HG03378 (cell line): ENCODE measurements around the gene PRODH2.
"Not testable (repeated sequence)": the region's sequence is repeated elsewhere in the genome, so short reads cannot be mapped to it uniquely, and the experiment has no call there.

ENCODE experiments used
- ATAC-seq: cut with Tn5 transposase; IDR thresholded peaks from one replicate; pipeline ENCODE4 v1.9.1; 2021; ENCODE audit warnings: mild to moderate bottlenecking, moderate library complexity; ENCODE audit not compliant: unreplicated experiment

Gene PRODH2

DNA sequence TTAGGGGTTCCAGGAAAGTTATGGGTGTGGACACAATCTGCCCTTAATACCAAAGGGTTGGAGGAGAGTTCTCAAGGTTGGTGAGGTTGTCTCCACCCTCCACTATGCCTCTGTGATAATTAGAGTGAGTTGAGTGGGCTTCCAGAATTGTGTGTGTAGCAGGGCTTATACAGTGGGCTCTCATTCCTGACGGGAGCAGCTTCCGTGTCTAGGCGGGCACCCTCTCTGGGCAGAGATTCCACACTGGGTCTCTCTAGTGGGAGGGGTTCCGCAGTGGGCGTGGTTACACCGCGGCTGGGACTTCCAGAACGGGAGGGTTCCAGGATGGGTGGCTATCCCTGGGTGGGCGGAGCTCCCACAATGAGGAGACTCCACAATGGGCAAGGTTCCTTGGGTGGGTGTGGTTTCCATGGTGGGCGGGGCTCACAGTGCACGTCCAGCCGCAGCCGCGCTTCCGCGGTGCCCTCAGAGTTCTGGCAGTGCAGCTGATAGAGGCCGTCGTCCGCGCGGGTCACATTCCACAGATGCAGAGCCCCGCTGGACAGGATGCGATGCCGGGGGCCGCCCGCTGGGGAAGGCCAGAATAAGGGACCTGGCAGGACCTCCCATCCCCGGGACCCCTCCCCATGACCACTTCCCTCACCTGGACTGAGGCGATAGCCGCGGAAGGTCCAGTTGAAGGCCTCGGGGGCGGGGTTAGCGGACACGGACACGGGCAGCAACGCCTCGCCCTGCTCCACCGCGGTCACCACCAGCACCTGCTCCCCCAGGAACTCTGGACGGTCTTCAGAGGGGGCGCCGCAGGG lies 31.2 kb upstream of the PRODH2 start:
- no peak for ATAC-seq

DNA sequence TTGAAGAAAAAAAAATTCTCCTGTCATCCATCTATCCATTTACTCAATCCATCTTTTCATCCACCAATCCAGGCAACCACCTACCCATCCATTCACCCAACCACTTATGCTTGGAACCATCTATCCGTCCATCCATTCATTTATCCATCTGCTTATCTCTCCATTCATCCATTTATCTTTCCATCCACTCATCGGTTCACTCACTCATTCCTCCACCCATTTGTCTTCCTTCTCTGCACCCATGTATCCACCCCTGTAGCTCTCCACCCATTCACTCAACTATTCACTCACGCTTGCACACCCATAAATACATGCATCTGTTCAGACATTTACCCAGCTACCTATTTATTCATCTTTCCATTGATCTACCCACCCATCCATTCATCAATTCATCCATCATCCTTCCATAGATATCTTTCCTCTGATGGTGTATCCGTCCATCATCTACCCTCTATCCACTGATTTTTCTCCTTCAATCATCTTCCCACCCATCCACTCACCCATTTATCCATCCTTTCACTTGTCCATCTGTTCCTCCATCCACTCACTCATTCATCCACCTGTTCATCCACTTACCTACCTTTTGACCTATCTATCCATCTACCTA lies 30.1 kb upstream of the PRODH2 start:
- no peak for ATAC-seq

DNA sequence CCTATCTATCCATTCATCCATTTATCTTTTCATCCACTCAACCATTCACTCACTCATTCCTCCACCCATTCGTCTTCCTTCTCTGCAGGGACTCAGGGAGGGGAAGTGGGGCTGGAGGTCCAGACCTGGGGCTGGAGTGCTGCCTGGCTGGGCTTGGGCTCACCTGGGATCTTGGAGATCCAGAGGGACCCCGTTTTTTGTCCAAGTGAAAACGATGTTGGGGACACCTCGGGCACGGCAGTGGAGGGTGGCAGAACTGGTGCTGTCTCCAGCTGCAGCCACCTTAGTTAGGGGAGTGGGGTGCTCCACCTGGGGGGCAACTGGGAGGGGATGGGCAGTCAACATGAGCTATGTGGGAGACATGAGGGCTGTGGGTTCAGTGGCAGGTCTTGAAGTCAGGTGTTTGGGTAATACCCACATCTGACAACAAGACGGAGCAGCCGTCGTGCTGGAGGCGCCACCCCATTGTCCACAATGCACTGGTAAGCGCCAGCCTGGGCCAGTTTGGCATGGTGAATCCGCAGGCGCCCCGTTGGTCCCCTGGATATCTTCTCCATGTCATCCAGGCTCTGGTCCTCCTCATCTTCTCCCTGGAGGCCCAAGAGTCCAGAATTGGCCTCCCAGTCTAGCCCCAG lies 29.4 kb upstream of the PRODH2 start:
- no peak for ATAC-seq

DNA sequence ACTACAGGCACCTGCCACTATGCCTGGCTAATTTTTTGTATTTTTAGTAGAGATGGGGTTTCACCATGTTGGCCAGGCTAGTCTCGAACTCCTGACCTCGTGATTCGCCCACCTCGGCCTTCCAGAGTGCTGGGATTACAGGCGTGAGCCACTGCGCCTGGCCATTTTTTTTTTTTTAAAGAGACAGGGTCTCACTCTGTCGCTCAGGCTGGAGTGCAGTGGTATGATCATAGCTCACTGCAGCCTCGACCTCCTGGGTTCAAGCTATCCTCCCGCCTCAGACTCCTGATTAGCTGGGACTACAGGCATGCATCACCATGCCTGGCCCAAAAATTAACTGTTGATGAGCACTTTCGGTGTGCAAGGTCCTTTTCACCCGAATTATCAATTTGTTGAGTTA lies 23.5 kb upstream of the PRODH2 start:
- ATAC-seq, result not testable (repeated sequence)

DNA sequence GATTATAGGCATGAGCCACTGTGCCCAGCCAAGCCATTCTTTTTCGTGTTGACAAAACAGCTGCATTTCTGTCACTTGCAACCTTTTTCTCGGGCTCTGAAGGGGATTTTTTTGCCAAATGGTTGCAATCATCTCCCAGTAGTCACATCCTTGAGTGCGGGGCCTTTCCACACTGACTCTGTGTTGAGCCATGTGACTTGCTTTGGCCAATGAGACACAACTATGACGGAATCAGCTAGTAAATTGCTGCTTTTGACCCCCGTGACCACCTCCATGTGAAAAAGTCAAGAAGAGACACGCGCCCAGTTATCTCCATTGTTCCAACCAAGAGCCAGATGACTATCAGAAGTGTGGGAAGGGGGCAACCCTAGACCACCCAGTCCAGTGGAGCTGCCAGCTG lies 21.3 kb upstream of the PRODH2 start:
- ATAC-seq, result no peak

DNA sequence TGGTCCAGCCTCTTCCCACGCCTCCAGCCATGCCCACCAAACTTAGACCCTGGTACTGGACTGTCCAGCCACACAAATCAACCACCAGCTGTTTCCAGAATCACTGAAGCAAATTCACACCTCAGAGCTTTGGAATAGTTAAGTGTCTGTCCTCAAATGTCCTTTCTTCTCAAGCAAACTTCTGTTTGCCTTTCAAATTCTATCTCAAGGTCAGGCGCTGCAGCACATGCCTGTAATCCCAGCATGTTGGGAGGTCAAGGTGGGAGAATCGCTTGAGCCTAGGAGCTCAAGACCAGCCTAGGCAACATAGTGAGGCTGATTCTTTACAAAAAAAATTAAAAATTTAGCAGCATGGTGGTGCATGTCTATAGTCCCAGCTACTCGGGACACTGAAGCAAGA lies 19.4 kb upstream of the PRODH2 start:
- no peak for ATAC-seq

DNA sequence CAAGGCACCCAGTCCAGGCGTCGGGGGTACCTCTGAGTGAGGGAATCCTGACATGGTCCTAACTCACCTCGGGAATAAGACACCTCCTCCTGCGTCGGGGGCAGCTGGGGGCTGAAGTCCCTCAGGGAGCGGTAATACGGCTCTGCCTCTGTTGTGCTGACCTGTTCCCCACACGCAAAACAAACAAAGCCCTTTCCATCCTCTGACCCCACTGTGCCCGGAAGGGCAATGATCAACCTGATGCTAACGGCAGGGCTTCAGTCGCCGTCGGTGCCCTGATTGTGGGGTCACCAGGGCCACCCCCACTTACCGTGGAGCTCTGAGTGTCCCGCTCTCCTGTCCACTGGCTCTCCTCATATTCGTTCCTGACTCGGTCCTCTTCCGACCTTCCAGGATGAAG lies 18.3 kb upstream of the PRODH2 start:
- ATAC-seq, result no peak

DNA sequence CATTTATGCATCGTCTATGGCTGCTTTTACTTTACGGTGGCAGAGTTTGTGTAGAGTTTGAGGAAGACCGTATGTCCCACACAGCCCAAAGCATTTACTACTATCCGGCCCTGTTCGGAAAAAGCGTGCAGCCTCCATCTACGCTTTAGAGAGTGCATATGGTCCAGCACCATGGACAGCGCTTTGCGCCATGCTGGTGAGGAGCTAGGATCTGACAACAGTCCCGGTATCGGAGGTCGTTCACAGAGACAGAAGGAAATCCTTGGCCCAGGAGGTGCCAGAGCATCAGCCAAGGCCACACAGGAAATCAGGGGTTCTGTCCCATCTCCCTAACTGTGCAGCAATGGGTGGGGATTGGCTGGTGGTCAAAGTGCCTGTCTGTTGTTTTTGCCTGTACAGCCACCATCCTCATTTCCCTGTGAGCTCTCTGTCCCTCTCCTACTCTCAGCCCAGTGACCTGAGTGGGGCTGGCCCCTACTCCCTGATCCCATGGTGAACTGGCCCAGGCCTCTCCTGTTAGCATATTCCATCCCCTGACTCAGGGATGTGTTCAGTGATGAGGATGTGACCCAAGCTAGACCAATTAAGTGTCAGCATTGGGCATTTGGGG lies 16.2 kb upstream of the PRODH2 start:
- no peak for ATAC-seq

DNA sequence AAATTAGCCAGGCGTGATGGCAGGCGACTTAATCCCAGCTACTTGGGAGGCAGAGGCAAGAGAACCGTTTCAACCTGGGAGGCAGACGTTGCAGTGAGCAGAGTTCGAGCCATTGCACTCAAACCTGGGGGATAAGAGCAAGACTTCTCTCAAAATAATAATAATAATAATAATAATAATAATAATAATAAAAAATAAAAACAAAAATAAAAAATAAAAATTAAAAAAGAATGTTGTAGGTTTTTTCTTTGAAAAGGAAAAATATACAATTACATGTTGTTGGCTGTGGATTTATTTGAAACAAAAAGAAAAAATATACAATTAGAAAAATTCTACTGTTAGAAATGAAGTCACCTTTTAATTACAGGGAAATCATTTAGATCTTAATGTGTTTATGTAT lies 11.5 kb upstream of the PRODH2 start:
- no peak for ATAC-seq

DNA sequence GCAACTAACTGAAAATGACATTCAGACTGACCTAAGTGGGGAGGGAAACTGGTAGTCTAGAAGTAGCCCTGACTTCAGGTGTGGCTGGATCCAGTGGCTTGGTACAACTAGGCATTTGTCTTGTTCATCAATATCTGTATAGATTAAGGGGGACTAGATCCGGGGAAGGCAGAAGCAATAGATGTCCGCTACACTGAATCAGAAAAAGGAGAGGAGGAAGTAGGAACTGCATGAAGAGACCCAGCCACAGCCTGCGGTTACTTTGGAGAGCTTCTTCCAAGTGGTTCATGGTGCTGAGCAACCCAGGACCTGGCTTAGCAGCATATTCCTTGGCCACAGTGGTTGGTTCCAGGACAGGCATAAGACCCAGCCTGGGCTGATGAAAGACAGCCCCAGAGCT lies 9.9 kb upstream of the PRODH2 start:
- ATAC-seq, result no peak

DNA sequence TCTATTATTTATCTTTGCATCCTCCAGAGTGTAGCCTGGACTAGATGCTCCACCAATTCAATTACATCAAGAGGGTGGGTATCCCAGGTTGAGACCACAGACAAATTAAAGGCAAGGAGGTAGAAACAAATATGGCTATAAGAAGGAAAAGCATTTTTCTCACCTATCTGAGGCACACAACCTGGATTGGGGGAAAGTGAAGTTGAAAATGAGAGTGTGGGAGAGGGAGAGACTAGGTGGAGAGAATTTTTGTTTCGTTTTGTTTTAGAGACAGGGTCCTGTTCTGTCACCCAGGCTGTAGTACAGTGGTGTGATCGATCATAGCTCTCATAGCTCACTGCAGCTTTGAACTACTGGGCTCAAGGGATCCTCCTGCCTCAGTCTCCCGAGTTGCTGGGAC lies 5.8 kb upstream of the PRODH2 start:
- no peak for ATAC-seq

DNA sequence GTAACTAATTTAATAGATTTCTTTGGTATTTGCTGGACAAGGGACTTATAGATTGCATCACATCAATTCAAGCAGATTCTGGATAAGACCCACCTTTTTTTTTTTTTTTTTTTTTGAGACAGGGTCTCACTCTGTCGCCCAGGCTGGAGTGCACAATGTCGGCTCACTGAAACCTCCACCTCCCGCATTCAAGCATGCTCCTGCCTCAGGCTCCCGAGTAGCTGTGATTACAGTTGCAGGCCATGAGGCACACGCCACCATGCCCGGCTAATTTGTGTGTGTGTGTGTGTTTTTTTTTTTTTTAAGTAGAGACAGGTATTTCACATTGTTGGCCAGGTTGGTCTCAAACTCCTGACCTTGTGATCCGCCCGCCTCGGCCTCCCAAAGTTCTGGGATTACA lies 4.2 kb upstream of the PRODH2 start:
- no peak for ATAC-seq

DNA sequence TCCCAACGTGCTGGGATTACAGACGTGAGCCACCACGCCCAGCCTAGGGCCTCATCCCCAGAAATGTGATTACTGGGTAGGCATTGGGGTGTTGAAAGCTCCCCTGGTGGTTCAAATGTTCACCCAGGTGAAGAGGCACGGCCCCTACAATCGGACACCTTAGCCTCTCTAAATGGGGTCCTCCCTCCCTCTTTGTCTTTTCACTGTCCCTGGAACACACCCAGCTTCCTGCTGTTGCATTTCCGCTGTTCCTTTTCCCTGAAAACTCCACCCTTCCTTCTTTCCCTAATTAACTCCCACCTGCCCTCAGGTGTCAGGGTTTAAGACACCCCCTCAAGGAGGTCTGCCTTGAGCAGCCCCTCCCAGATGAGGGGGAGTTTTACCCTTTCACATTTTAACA lies 3.6 kb upstream of the PRODH2 start:
- ATAC-seq, result no peak

DNA sequence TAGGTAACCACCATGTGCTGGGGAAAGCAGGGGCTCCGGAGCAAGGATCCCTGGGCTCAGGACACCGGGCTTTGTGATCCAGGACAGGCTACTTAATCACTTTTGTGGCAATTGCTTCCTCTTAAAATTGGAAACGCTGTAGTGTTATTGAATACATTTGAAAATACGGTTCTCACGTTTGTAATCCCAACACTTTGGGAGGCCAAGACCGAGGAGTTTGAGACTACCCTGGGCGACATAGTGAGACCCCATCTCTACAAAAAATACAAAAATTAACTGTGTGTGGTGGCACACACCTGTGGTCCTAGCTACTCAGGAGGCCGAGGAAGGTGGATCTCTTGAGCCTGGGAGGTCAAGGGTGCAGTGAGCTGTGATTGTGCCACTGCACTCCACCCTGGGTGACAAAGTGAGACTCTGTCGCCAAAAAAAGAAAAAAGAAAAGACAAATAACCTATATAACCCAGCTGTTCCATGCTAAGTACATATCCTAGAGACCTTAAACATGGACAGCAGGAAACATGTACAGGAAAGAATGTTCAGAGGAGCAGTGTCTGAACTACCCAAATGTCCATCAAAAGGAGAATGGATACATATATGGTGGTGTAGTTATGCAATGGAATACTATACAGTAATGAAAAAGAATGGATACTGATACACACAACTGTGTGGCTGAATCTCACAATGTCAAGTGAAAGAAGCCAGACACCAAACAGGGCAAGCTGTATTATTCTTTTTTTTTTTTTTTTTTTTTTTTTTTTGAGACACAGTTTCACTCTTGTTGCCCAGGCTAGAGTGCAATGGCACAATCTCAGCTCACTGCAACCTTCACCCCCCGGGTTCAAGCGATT lies 622 bp upstream of the PRODH2 start:
- no peak for ATAC-seq

DNA sequence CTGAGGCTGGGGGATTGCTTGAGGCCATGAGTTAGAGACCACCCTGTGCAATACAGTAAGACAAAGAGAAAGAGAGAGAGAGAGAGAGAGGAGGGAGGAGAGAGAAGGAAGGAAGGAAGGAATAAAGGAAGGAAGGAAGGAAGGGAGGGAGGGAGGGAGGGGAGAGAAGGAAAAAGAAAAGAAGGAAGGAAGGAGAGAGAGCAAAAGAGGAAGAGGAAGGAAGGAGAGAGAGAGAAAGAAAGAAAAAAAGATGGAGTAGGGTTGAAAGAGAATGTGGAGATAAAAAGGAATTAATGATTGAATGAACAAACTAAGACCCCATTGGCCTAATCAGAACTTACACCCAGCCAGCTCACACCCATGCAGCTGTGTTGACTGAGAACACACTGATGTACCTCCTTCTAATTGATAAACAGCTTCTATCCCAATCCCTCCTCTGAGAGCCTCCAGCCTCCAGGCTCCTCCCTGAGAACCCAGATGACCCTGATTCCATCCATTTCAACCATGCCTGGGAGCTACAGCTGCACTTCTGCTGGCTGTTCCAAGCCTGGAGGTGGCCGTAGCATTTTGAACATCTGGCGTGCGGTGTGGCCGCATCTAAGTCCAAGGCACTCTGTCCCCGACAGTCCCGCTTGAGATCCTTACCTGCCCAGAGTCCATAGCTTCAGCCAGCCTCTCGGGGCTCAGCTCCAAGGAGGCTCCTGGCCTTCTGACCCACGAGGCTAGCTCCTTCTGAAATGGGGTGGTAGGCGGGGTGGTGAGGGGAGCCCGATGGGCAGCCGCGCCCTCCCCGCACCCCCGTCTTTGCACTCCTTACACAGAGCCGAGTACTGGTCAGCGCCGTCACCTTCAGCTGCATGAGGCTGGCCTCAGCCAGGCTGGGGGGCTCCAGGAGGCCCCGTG lies 1.1 kb downstream of the PRODH2 start:
- no peak for ATAC-seq

DNA sequence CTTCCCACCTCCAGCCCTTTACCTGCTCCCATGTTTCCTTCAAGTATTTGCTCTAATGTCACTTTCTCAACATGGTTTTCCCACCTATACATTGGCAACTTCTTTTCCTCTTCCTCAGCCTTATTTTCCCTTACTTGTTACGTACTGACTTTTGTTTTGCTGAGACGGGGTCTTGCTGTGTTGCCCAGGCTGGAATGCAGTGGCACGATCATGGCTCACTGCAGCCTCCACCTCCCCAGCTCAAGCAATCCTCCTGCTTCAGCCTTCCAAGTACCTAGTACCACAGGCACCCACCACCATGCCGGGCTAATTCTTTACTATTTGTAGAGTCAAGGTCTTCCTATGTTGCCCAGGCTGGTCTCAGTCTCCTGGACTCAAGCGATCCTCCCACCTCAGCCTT lies 5.0 kb downstream of the PRODH2 start:
- ATAC-seq, result no peak

DNA sequence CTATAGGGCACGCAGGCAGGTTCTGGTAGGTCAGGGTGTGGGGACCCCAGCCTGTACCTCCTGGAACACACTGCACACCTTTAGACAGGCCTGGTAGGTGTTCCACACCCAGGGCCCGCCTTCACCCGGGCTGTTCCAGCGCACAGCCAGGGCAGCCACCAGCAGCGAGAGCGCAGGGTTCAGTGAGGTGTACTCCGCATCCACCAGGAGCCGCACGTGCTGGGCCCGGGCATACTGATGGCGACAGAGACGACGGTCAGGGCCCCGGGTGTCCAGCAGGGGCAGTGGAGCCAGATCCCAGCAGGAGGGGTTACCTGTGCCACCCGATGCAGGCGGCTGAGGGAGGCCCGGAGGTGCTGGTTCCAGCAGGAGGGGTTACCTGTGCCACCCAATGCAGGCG lies 6.0 kb downstream of the PRODH2 start:
- ATAC-seq, result no peak

DNA sequence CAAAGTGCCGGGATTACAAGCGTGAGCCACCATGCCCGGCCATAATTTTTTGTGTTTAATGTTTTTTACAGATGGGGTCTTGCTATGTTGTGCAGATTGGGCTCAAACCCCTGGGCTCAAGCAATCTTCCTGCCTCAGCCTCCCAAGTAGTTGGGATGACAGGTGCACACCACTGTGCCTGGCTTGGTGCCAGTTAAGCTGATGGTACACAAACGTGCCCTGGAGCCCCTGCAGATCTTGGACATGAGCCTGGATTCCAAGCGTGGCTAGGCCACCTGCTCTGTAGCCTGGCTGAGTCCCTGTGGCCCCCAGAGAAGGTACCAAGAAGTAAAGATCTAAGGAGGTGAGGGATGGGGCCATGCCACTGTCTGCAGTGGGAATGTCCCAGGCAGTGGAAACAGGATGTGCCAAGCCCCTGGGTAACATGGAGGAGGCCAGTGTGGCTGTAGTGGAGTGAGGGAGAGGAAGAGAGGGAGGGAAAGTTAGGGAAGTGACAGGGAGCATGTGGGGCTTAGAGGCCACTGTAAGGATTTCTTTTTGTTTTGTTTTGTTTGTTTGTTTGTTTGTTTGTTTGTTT lies 7.0 kb downstream of the PRODH2 start:
- ATAC-seq, result no peak

DNA sequence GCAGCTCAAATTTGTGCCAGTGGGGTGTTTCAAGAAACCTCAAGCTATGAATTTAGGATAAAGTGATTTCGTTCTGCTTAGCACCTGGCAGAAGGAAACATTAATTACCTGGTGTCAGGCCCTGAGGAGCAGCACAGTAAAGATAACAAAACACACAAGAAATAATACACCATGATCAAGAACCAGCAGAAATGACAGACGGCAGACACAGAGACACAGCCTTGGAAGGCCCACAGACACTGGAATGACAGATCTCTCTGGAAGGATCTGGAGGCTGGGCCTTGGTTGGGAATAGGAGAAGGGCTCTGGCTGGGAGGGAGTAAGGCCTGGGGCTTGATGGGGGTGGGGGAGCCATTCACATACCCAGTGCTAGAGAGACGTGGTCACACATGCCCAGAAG lies 10.8 kb downstream of the PRODH2 start:
- no peak for ATAC-seq

DNA sequence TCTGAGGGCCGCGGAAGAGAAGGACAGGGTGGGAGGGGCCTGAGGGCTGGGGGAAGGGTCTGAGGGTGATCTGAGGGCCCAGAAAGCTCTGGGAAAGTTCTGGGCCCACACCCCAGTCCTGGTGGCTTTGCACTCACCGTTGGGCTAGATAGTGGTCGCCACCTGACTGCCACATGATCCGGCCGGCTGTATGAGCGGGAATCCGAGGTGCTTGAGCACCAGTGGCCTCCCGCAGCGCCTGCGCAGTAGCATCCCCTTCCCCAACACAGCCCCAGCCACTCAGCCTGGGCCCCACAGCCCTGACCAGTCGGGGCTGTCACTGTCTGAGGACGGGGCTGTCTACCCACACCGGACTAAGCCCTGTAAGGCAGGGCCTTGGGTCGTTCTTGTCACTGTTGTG lies 15.0 kb downstream of the PRODH2 start:
- no peak for ATAC-seq
